ENCODE data around the gene KCNQ1. TPM values are rescaled to one million over a fixed set of nuclear protein-coding genes. Genes with fewer than 3 reads are reported as not detected.

The KCNQ1 gene
- total RNA-seq, 1 experiment from 2014 or later = not detected

- no peak for DNase-seq (ENCODE audit: unreplicated experiment)
- Mint-ChIP-seq H3K36me3 (ENCODE audit: insufficient read depth, unreplicated experiment) (no peaks in the 10 kb centered on the region), H3K27me3 (ENCODE audit: insufficient read depth, unreplicated experiment) (peaks cover 12% of the 10 kb centered on the region), H3K4me1 (ENCODE audit: insufficient read depth, unreplicated experiment) (no peaks in the 10 kb centered on the region), H3K27ac (ENCODE audit: low read depth, unreplicated experiment) (no peak overlapping the region), H3K4me3 (ENCODE audit: unreplicated experiment) (no peak overlapping the region), H3K9me3 (ENCODE audit: unreplicated experiment) (peaks cover 9% of the 10 kb centered on the region)
- no peak for TF ChIP-seq CTCF (IDR thresholded peaks at IDR 0.05; ENCODE audit: unreplicated experiment)
- intact Hi-C loops (cut with micrococcal nuclease) = no loop called here
- CTCF ChIA-PET = no interaction called here
- no TSS peak for BruUV-seq (replicated peaks)
- POLR2A ChIA-PET = no interaction called here
Measured at GRCh38 chr11:2787816-2788167, 343.0 kb downstream of the KCNQ1 start.

- Mint-ChIP-seq H3K4me1 (ENCODE audit: insufficient read depth, unreplicated experiment) (no peaks in the 10 kb centered on the region), H3K27ac (ENCODE audit: low read depth, unreplicated experiment) (no peak overlapping the region), H3K9me3 (ENCODE audit: unreplicated experiment) (peaks cover 9% of the 10 kb centered on the region), H3K27me3 (ENCODE audit: insufficient read depth, unreplicated experiment) (peaks cover 14% of the 10 kb centered on the region), H3K36me3 (ENCODE audit: insufficient read depth, unreplicated experiment) (no peaks in the 10 kb centered on the region), H3K4me3 (ENCODE audit: unreplicated experiment) (no peak overlapping the region)
- intact Hi-C loops (cut with micrococcal nuclease) = no loop called here
- no TSS peak for BruUV-seq (replicated peaks)
- DNase-seq (ENCODE audit: unreplicated experiment) = no peak
- TF ChIP-seq CTCF (IDR thresholded peaks at IDR 0.05; ENCODE audit: unreplicated experiment) = no peak
- ChIA-PET POLR2A (no interaction called here), CTCF (no interaction called here)
Measured at GRCh38 chr11:2788168-2789071, 343.6 kb downstream of the KCNQ1 start.

DNA sequence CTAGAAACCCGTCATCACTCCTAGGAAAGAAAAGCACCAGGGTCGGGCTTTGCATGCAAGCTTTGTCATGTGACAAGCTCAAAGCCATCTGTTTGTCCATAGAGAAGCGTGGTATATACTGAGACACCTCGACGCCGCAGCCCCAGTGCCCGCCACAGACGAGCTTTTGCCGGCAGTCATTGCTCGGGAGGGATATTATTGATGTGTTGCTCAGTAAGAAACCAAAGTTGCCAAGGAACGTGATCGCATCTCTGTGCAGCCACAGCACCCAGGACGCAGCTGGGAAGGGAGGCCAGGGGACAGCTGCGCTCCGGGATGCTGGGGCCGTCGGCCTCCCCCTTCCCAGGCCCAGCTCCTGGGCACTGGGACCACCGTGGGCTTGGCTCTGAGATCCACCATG lies 344.5 kb downstream of the KCNQ1 start:
- DNase-seq (ENCODE audit: unreplicated experiment) = no peak

More for the DNA sequence above, 344.5 kb downstream of the KCNQ1 start:
- no TSS peak for BruUV-seq (replicated peaks)
- no peaks in the 10 kb centered on the region for H3K4me1 Mint-ChIP-seq (ENCODE audit: insufficient read depth, unreplicated experiment)
- no peaks in the 10 kb centered on the region for H3K36me3 Mint-ChIP-seq (ENCODE audit: insufficient read depth, unreplicated experiment)
- ChIA-PET POLR2A (no interaction called here), CTCF (no interaction called here)
- no peak overlapping the region for H3K4me3 Mint-ChIP-seq (ENCODE audit: unreplicated experiment)
- peaks cover 9% of the 10 kb centered on the region for H3K9me3 Mint-ChIP-seq (ENCODE audit: unreplicated experiment)
- no peak overlapping the region for H3K27ac Mint-ChIP-seq (ENCODE audit: low read depth, unreplicated experiment)
- TF ChIP-seq CTCF (IDR thresholded peaks at IDR 0.05; ENCODE audit: unreplicated experiment) = no peak
- peaks cover 23% of the 10 kb centered on the region for H3K27me3 Mint-ChIP-seq (ENCODE audit: insufficient read depth, unreplicated experiment)
- intact Hi-C loops (cut with micrococcal nuclease) = no loop called here

All from MCF 10A (cell line).